ENCODE measurements around the gene OPTC.
"Not testable (repeated sequence)": the region's sequence is repeated elsewhere in the genome, so short reads cannot be mapped to it uniquely, and the experiment has no call there.

The OPTC gene

DNA sequence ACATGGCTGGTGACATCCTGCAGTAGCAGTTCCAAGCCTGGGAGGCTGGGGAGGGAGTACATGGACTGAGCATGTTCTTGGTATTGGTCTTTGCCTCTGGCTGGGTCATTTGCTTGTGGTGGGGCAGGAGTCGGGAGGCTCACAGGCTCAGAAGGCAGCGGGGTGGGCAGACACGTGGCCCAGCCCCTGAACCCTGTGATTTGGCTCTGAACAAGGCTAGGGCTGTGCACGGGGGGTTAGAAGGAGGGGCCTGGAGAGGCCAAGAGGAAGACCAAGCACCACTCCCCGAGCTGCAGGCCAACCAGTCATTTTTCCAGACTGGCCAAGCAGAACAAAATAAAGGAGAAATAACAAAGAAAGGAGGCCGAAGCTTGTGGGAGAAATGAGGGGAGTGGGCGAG is 28.0 kb upstream of the OPTC start:
- DNase-seq (ENCODE audit: low read depth), result no peak

DNA sequence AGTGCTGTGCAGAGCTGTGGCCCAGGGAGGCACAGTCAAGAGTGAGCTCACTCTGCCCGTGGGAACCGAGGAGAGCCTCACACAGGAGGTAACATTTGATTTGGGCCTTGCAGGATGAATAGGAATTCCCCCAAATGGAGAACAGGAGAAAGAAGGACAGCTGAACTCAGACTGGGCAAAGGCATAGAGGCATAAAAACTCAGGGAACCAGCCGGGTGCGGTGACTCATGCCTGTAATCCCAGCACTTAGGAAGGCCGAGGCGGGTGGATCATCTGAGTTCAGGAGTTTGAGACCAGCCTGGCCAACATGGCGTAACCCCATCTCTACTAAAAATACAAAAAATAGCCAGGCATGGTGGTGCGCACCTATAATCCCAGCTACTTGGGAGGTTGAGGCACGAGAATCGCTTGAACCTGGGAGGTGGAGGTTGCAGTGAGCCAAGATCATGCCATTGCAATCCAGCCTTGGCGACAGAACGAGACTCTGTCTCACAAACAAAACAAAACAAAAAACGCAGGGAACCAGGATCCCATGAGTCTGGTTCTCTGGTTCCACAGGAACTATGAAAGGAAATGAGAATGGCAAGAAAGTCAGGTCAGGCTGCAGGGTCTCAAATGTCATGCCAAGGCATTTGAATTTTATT is 26.9 kb upstream of the OPTC start:
- DNase-seq (ENCODE audit: low read depth), result not testable (repeated sequence)

DNA sequence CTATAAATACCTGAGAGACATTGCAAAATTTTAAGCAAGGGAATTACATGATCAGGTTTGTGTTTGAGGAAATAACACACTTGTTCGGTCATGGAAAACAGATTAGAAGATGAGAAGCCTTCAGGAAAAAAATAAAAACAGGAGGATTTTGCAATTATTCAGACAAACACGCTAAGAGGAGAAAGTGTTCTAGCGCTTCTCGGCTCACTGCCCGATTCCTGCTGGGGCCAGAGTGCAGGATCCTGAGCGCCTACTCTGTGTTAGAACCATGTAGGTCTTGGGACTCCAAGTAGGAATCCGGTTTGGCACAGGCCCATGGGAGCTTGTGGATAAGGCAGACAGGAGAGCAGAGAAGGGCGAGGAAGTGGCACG is 26.4 kb upstream of the OPTC start:
- DNase-seq (ENCODE audit: low read depth), result peak; percentile 56

DNA sequence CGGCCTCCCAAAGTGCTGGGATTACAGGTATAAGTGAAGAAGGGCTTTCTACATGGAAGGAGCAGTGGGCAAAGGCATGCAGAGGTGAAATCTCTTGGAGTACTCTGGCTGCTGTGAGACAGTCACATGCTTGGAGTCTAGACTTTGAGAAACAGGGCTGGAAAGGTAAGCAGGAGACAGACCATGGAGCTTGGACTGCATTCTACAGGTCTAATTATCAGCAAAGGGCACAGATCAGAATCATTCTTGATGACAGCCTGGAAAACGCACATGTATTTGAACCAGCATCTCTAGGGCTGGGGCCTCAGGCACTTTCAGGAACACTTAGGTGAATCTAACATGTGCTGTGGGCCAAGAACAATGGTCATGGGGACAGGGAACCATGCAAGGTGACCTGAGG is 25.6 kb upstream of the OPTC start:
- no peak for DNase-seq (ENCODE audit: low read depth)

DNA sequence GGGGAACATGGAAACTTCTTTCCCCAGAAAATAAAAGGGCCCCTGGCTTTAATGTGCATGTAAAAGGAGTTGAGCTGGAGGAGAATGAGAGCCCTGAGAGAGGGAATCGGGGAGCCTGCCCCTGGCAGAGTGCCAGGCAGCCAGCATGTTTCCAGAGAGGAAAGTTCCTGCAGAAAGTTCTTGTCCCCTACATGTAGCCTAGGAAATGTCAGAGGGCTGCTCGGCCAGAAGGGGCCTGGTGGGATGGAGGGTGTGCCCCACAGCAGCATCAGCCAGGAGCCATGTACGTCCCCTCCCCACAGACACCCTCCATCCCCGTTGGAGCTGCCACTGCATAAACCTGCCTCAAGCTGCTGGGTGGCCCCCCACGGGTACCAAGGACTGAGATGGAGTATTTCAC is 23.7 kb upstream of the OPTC start:
- DNase-seq (ENCODE audit: low read depth), result no peak

DNA sequence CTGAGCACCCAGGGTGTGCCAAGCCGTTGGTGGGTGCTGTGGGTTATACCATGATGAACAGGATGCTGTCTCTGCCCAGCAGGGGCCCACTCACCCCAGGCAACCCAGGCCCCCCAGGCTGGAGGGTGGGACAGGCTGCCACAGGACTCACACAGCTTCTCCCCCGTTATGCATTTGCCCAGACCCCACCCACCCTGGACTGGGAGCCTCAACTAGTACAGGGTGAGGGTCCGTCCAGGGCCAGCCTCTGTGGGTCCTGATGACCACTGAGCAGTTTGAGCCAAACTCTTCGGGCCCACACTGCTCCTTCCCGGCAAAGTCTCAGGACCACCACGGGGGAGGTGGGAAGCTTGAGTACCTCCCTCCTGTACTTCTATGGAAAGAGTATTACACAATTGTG is 22.1 kb upstream of the OPTC start:
- no peak for DNase-seq (ENCODE audit: low read depth)

DNA sequence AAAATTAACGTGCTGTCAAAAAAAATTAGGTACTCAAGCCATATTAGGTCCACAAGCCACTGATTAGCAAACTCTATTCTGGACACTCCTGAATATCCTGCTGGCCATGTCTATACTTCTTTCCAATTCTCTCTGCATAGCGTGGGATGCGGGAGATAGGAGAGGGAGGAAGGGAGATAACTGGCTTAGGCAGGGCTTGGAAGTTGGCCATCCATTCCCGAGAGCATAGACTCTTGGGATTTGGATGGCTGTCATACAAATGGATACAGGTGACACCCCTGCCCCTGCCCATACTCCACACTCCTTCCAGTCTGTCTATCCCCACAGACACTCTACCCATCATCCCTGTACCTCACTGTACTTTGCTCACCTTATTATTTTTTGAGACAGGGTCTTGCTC is 20.7 kb upstream of the OPTC start:
- no peak for DNase-seq (ENCODE audit: low read depth)

DNA sequence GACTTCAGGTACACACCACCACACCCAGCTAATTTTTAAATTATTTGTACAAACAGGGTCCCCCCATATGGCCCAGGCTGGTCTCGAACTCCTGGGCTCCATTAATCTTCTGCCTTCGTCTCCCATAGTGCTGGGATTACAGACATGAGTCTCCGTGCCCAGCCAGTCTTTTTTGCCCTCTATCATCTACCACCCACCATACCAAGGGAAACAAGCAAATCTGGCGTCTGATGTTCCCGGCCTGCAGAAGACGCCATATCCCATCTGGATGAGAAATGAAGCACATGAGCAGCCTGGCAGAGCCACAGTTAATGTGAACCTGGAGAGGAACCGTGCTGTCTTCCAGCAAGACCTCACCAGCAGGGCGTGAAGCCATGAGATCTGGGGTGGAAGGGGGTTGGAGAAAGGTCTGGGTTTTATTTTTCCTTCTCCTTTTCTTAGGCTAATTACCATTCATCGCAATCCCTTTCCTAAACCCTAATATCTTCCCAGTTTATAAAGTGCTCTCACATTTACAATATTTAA is 20.1 kb upstream of the OPTC start:
- DNase-seq (ENCODE audit: low read depth), result no peak

DNA sequence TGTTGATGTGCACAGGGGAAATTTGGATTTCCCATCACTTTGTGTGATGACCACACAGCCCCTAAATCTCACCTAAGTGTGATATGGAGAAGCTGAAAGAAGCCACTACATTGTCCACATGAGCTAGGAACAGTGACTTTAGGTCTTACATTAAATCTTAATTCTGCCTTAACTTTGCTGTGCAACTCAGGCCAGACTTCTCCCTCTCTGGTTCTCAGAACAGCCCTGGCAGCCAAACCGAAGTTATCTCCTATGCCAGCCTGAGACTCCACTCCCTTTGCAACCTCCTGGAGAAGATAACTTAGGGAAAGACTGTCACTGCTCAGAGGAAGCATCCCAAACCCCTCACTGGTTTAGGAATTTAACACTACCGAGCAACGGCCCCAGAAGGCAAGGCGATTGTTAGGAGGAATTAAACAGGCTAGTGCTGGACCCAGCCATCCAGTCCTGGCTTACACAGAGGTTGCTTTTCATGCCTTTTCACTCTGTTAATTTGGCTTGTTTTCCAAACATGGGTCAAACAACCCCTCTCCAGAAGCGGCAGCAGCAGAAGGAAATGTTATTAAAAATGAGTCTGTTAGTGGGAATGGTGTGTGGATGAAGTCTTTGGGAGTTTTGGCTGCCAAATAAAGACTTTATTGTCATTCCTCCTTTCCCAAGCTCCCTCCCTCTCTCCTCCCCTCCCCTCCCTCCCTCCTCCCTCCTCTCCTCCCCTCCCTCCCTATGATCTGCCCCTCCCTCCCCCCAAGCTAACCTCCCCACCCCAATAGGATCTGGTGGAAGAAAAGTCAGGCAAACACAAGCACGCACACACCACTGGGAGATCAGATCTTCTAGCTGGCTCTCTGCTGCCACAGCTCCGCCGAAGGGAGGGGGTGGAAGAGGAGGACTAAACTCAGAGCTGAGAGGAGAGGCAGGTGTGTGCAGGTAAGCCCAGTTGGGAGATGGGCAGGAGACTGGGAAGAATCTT is 18.7 kb upstream of the OPTC start, which contains the start of gene PRELP:
TSS of gene PRELP (plus strand) at position 795 of the 970 bp plus-strand sequence. CDS start 7,379 bp downstream, outside the sequence.
- no peak for DNase-seq (ENCODE audit: low read depth)

DNA sequence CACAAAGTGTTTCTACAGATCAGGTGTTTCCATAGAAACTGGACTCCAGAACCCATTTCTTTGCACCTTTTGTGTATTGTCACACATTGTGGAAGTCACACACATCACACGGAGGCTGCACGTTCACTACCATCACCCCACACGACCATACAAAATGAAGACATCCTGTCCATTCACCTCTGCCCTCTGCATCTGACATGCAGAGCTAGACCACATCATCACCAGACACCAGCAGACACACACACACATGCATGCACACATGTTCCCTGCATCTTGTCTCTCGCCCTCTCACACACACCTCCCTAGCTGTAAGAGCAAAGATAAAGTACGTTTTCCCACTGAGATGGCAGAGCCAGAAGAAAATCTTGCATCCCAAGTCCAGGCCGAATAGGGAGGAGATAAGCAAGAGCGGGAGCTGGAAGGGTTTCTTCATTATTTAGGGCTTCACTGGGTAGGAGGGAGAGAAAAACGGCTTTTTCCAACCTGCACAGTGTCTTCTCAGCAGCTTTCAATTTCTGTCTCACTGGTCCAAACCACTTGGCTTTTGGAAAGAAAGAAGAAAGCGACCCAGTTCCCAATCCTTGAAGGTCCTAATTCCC is 17.6 kb upstream of the OPTC start:
- DNase-seq (ENCODE audit: low read depth), result no peak

DNA sequence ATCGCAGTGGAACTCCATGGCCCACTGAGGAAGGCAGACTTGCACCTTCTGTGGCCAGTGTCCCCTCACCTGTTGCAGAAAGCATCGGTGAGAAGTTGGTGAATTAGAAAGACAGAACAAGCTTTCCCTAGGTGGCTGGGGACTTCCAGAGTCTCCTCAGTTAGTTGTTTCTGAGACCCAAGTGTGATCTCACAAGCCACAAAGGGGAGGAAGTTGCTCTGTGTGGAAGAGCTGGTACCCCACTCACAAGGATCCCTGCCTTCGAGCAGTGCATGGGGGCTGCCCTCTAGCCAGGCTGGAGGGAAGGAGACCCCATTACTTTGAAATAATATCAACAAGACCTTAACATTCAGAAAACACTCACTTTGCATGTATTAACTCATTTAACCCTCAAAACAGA is 16.2 kb upstream of the OPTC start:
- no peak for DNase-seq (ENCODE audit: low read depth)

DNA sequence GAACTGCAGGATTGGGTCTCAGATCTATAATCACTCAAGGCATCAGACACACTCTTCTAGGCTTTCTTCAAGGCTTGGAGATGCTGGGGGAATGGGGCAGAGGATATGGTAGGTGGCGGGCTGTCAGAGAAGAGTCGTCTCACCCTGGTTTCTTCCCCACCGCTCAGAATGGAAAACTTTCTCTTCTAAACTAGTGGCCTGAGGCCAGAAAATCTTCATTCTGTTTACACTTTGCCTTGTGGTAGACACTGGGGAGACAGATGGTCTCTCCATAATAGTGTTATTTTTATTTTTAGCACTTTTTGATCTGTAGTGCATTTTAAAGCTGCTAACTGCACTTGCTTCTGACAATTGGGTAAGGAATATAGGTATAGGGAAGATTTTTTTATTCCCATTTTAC is 15.7 kb upstream of the OPTC start:
- DNase-seq (ENCODE audit: low read depth), result no peak

DNA sequence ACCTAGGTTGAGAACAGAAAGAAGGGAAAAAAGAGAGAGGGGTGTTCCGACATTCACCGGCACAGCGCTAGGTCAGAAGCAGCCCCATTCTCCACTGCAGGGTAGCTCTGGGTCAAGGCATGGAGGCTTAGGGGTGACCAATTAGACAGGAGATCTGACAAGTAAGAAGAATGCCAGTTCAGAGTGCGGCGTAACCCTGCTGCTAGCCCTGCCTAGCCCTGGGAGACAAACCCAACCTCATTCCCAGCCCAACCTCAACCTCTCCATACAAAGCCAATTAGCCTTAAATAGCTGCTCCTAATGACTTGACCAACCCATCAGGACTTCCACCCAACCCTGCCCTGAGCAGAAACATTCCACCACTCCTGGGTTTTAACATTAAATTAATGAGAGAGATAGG is 15.0 kb upstream of the OPTC start:
- DNase-seq (ENCODE audit: low read depth), result no peak

DNA sequence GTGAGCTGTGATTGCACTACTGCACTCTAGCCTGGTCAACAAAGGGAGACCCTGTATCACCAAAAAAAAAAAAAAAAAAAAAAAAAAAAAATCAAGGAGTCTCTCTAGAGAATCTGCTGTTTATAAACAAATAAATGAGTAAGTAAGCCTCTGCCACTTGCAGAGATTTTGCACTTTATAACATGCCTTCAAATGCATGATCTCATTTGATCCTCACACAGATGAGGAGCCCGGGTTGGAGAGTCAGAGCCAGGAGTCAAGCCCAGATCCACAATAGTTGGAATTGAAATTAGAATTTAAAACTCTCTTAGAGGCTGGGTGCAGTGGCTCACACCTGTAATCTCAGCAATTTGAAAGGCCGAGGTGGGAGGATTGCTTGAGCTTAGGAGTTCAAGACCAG is 14.3 kb upstream of the OPTC start:
- no peak for DNase-seq (ENCODE audit: low read depth)

DNA sequence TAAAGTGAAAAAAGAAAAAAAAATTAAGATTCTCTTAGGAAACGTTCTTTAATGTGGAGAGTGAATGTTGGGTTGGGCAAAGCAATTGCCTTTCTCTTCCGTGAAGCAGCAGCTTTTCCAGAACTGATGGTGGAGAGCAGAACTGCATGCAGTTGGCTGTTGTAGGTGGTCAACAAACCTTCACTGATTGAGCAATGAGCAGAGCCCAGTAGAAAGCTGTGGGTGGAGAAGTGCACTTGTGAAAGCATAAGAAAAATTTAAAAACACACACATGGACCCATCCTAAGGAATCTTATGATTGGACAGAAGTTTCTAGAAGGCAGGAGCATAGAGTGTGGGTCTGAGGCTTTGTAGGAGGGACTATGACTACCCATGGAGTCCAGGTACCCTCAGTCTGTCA is 13.9 kb upstream of the OPTC start:
- DNase-seq (ENCODE audit: low read depth), result peak; percentile 70

DNA sequence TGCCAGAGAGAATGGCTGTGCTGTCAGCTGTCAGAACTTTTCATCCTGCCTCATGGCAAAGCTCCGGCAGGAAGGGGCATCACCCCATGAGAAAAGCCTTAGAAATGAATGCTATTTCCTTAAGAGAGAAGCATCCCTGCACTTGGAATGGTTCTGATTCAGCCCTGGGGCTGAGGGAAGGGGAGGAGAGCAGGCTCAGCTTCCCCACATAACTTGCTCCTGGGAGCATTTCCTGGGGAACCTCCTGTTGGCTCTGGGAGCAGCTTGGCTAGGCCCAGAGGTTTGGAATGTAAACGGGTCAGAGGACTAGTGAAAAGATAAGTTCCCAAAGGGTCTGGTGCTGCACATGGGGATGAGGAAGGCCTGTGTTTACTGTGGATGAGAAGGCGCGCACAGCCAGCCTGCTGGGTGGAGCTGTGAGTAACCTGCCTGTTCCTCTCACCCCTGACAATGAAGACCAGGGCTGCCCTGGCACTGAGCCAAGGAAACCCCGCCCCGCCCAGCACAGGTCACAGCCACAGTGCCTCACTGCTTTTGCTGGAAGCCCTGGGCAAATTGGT is 13.3 kb upstream of the OPTC start:
- DNase-seq (ENCODE audit: low read depth), result peak; percentile 78

DNA sequence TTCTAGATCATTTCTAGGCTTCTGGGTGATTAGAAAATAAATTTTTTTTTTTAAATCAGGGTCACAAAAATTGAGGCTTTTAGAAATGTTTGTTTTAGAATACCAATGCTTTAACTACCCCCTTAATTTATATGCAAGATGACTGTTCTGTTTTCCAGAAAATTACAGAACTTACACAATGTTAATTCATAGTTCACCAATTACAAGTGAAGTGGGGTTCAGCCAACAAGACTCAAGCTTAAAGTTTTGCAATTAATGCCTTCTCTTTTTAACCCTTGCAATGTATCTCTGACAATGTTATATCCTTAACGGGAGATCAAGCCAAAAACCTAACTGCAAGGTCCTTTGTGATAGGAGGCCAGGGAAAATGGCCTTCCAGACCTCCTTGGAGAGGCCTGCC is 12.8 kb upstream of the OPTC start:
- DNase-seq (ENCODE audit: low read depth), result no peak

DNA sequence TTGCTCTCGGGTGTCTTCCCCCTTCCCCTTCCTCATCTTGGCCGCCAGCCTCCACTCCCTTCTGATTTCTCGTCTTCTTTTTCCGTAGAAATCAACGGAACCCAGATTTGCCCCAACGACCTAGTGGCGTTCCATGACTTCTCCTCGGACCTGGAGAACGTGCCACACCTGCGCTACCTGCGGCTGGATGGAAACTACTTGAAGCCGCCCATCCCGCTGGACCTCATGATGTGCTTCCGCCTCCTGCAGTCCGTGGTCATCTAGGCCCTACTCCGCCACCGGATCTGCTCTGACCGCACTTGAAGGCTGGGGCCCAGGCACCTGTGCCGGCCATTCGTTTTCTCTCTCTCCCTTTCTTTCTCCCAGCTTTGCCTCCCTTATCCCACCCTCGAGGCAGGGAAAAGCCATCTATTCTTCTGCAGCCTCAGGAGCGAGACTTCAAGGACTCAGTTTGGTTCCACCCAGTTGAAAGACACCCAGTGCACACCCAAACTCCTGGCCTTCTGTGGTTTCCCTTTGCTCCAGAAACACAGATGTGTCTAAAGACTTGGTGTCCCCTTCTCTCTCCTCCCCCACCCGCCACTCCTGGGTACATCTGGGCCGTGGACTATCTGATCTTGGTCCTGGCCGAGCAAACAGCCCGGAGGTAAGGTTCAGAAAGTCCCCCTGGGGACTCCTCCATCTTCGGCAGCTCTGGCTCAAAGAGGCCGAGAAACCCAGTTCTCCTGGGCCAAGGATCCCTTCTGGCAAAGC is 7.2 kb upstream of the OPTC start:
- no peak for DNase-seq (ENCODE audit: low read depth)

DNA sequence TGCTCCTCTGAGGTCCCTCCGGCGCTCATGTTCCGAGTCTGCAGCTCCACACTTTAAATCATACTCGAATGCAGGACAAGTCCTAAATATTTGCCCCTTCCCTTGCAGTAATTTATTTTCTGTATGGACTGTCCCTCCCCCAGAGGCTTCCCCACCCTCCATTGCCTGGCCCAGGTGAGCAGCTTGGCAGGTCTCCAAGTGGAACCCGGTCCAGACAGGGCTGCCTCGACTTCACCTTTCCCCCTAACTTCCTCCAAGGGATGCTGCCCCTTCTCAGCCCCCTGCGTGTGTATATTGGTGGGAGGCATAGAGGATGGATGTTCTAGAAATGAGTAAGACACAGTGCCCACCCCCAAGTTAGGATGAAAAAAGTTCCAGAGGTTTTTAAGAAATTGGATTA is 5.4 kb upstream of the OPTC start:
- no peak for DNase-seq (ENCODE audit: low read depth)

DNA sequence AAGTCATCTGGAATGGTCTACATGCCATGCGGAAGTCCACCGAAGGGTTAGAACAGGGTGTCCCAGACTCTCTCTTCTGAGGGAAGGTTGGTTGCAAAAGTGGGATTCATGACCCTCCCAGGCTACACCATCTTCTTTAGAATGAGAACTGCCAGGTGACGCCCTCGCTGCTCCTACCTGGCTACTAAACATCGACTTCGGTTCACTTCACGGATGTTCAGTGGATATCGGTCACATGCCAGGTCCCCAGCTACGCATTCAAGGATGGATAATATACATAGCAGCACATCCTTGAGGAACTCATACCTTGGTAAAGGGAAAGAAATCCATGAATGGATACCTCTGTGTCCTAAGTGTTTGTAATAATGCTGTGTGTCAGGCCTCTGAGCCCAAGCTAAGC is 3.3 kb upstream of the OPTC start:
- DNase-seq (ENCODE audit: low read depth), result no peak

DNA sequence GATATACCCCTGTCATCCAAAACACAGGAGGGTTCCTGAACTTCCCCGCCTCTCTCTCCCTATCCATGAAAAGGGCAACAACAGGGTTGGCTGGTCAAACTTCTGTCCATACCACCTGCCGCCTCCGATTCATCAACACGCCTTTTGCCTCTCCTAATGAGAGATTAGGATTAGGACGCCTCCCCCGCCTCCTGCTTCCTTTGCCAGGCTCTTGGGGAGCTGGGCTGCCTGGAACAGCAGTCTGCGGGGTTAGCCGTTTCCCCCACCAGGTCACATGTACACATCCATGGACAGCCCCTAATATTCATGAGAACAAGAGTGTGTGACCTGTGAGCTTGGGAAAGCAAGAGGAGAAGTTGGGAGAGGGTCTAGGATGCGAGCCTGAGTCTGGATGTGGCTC is 2.3 kb upstream of the OPTC start:
- DNase-seq (ENCODE audit: low read depth), result no peak
